ENCODE data around the gene ZNF675.
"Not testable (repeated sequence)": the region's sequence is repeated elsewhere in the genome, so short reads cannot be mapped to it uniquely, and the experiment has no call there.

ZNF675 gene

GRCh38 chr19:23686621-23687423 lies at the start of gene ZNF675:
Gene ZNF675, minus strand, starts transcription at chr19:23687212. Its CDS starts 179 bp downstream, at chr19:23687033.
- no peaks in the 10 kb centered on the region for H3K27me3 ChIP-seq (ENCODE audit: control insufficient read depth, insufficient read depth, low read length)
- H3K27ac ChIP-seq (ENCODE audit: low read depth, low read length) = peak within 1 kb of the TSS; percentile 93
- peak within 1 kb of the TSS; percentile 85 for H3K4me3 ChIP-seq (ENCODE audit: low read depth, low read length)
- H3K9ac ChIP-seq (ENCODE audit: low read depth, low read length) = peak within 1 kb of the TSS; percentile 88
- H3K4me1 ChIP-seq (ENCODE audit: control insufficient read depth, insufficient read depth, low read length) = peaks cover 6% of the 10 kb centered on the region; the same call in 1 of the 2 replicates
- peaks cover 10% of the 10 kb centered on the region for H3K36me3 ChIP-seq (ENCODE audit: control insufficient read depth, insufficient read depth, low read length)
- no peaks in the 10 kb centered on the region for H3K9me3 ChIP-seq (ENCODE audit: control insufficient read depth, insufficient read depth, low read length)

GRCh38 chr19:23730729-23731465 lies 43.9 kb upstream of the ZNF675 start:
- H3K27me3 ChIP-seq (ENCODE audit: control insufficient read depth, insufficient read depth, low read length); H3K9ac ChIP-seq (ENCODE audit: low read depth, low read length); H3K36me3 ChIP-seq (ENCODE audit: control insufficient read depth, insufficient read depth, low read length); H3K4me3 ChIP-seq (ENCODE audit: low read depth, low read length); H3K4me1 ChIP-seq (ENCODE audit: control insufficient read depth, insufficient read depth, low read length); H3K9me3 ChIP-seq (ENCODE audit: control insufficient read depth, insufficient read depth, low read length); H3K27ac ChIP-seq (ENCODE audit: low read depth, low read length): not testable (repeated sequence)

- H3K4me3 ChIP-seq (ENCODE audit: low read depth, low read length); H3K27ac ChIP-seq (ENCODE audit: low read depth, low read length); H3K36me3 ChIP-seq (ENCODE audit: control insufficient read depth, insufficient read depth, low read length); H3K9me3 ChIP-seq (ENCODE audit: control insufficient read depth, insufficient read depth, low read length); H3K27me3 ChIP-seq (ENCODE audit: control insufficient read depth, insufficient read depth, low read length): not testable (repeated sequence)
- H3K9ac ChIP-seq (ENCODE audit: low read depth, low read length) = peak overlapping the region; percentile 8; the same call in 1 of the 2 replicates
- peaks cover 28% of the 10 kb centered on the region for H3K4me1 ChIP-seq (ENCODE audit: control insufficient read depth, insufficient read depth, low read length)
These were observed 37.1 kb upstream of the ZNF675 start for GRCh38 chr19:23724161-23724560.

GRCh38 chr19:23718802-23719201 lies 31.8 kb upstream of the ZNF675 start:
- Histone ChIP-seq H3K4me1 (ENCODE audit: control insufficient read depth, insufficient read depth, low read length) (peaks cover 32% of the 10 kb centered on the region), H3K27ac (ENCODE audit: low read depth, low read length) (peak overlapping the region; percentile 35), H3K4me3 (ENCODE audit: low read depth, low read length) (peak overlapping the region; percentile 52), H3K27me3 (ENCODE audit: control insufficient read depth, insufficient read depth, low read length) (no peaks in the 10 kb centered on the region), H3K9me3 (ENCODE audit: control insufficient read depth, insufficient read depth, low read length) (no peaks in the 10 kb centered on the region), H3K9ac (ENCODE audit: low read depth, low read length) (no peak overlapping the region), H3K36me3 (ENCODE audit: control insufficient read depth, insufficient read depth, low read length) (no peaks in the 10 kb centered on the region)

GRCh38 chr19:23716792-23717191 lies 29.8 kb upstream of the ZNF675 start:
- no peaks in the 10 kb centered on the region for H3K9me3 ChIP-seq (ENCODE audit: control insufficient read depth, insufficient read depth, low read length)
- H3K36me3 ChIP-seq (ENCODE audit: control insufficient read depth, insufficient read depth, low read length) = no peaks in the 10 kb centered on the region
- no peak overlapping the region for H3K27ac ChIP-seq (ENCODE audit: low read depth, low read length)
- no peak overlapping the region for H3K4me3 ChIP-seq (ENCODE audit: low read depth, low read length)
- no peaks in the 10 kb centered on the region for H3K27me3 ChIP-seq (ENCODE audit: control insufficient read depth, insufficient read depth, low read length)
- no peak overlapping the region for H3K9ac ChIP-seq (ENCODE audit: low read depth, low read length)
- peaks cover 20% of the 10 kb centered on the region for H3K4me1 ChIP-seq (ENCODE audit: control insufficient read depth, insufficient read depth, low read length)

- H3K27me3 ChIP-seq (ENCODE audit: control insufficient read depth, insufficient read depth, low read length) = no peaks in the 10 kb centered on the region
- H3K4me1 ChIP-seq (ENCODE audit: control insufficient read depth, insufficient read depth, low read length) = no peaks in the 10 kb centered on the region
- H3K27ac ChIP-seq (ENCODE audit: low read depth, low read length) = no peak overlapping the region
- H3K9me3 ChIP-seq (ENCODE audit: control insufficient read depth, insufficient read depth, low read length) = no peaks in the 10 kb centered on the region
- no peak overlapping the region for H3K4me3 ChIP-seq (ENCODE audit: low read depth, low read length)
- H3K9ac ChIP-seq (ENCODE audit: low read depth, low read length) = no peak overlapping the region
- no peaks in the 10 kb centered on the region for H3K36me3 ChIP-seq (ENCODE audit: control insufficient read depth, insufficient read depth, low read length)
These were observed 22.3 kb upstream of the ZNF675 start for GRCh38 chr19:23709347-23709746.

GRCh38 chr19:23706657-23707056 lies 19.6 kb upstream of the ZNF675 start:
- Histone ChIP-seq H3K4me1 (ENCODE audit: control insufficient read depth, insufficient read depth, low read length) (no peaks in the 10 kb centered on the region), H3K9ac (ENCODE audit: low read depth, low read length) (no peak overlapping the region), H3K4me3 (ENCODE audit: low read depth, low read length) (no peak overlapping the region), H3K27ac (ENCODE audit: low read depth, low read length) (no peak overlapping the region), H3K36me3 (ENCODE audit: control insufficient read depth, insufficient read depth, low read length) (no peaks in the 10 kb centered on the region), H3K27me3 (ENCODE audit: control insufficient read depth, insufficient read depth, low read length) (no peaks in the 10 kb centered on the region), H3K9me3 (ENCODE audit: control insufficient read depth, insufficient read depth, low read length) (no peaks in the 10 kb centered on the region)

- Histone ChIP-seq H3K27me3 (ENCODE audit: control insufficient read depth, insufficient read depth, low read length) (no peaks in the 10 kb centered on the region), H3K9me3 (ENCODE audit: control insufficient read depth, insufficient read depth, low read length) (no peaks in the 10 kb centered on the region), H3K4me3 (ENCODE audit: low read depth, low read length) (no peak overlapping the region), H3K27ac (ENCODE audit: low read depth, low read length) (no peak overlapping the region), H3K4me1 (ENCODE audit: control insufficient read depth, insufficient read depth, low read length) (peaks cover 22% of the 10 kb centered on the region), H3K36me3 (ENCODE audit: control insufficient read depth, insufficient read depth, low read length) (no peaks in the 10 kb centered on the region), H3K9ac (ENCODE audit: low read depth, low read length) (no peak overlapping the region)
These were observed 12.5 kb upstream of the ZNF675 start for GRCh38 chr19:23699521-23699860.

GRCh38 chr19:23698711-23699520 lies 11.9 kb upstream of the ZNF675 start:
- peaks cover 22% of the 10 kb centered on the region for H3K4me1 ChIP-seq (ENCODE audit: control insufficient read depth, insufficient read depth, low read length)
- H3K4me3 ChIP-seq (ENCODE audit: low read depth, low read length) = no peak overlapping the region
- no peak overlapping the region for H3K27ac ChIP-seq (ENCODE audit: low read depth, low read length)

GRCh38 chr19:23692937-23693336 lies 5.9 kb upstream of the ZNF675 start:
- H3K4me1 ChIP-seq (ENCODE audit: control insufficient read depth, insufficient read depth, low read length); H3K27me3 ChIP-seq (ENCODE audit: control insufficient read depth, insufficient read depth, low read length); H3K9ac ChIP-seq (ENCODE audit: low read depth, low read length); H3K36me3 ChIP-seq (ENCODE audit: control insufficient read depth, insufficient read depth, low read length); H3K27ac ChIP-seq (ENCODE audit: low read depth, low read length); H3K4me3 ChIP-seq (ENCODE audit: low read depth, low read length); H3K9me3 ChIP-seq (ENCODE audit: control insufficient read depth, insufficient read depth, low read length): not testable (repeated sequence)

More at GRCh38 chr19:23698711-23699520, 11.9 kb upstream of the ZNF675 start:
- Histone ChIP-seq H3K9me3 (ENCODE audit: control insufficient read depth, insufficient read depth, low read length) (no peaks in the 10 kb centered on the region), H3K9ac (ENCODE audit: low read depth, low read length) (no peak overlapping the region), H3K36me3 (ENCODE audit: control insufficient read depth, insufficient read depth, low read length) (no peaks in the 10 kb centered on the region), H3K27me3 (ENCODE audit: control insufficient read depth, insufficient read depth, low read length) (no peaks in the 10 kb centered on the region)
